Measurements from ENCODE around the gene PCK1. TPM values are rescaled to one million over a fixed set of nuclear protein-coding genes. Genes with fewer than 3 reads are reported as not detected.

The PCK1 gene
- total RNA-seq, 1 experiment from 2014 or later, result not detected

- Histone ChIP-seq H2BK15ac (ENCODE audit: low read depth, low read length) (no peak overlapping the region), H4K8ac (replicated peaks; ENCODE audit: insufficient read length, low read depth, low read length) (no peak overlapping the region), H3K18ac (ENCODE audit: insufficient read length, low read depth, low read length) (no peak overlapping the region), H4K5ac (ENCODE audit: insufficient read length, low read depth, low read length) (no peak overlapping the region), H3K4ac (ENCODE audit: low read depth, low read length) (no peak overlapping the region), H3K27me3 (ENCODE audit: insufficient read depth, low read length) (no peaks in the 10 kb centered on the region; the same call in 1 of the 2 replicates), H4K20me1 (ENCODE audit: control insufficient read depth, insufficient read depth, insufficient read length) (no peaks in the 10 kb centered on the region), H3K79me1 (ENCODE audit: insufficient read depth, low read depth, low read length, poor library complexity, severe bottlenecking) (no peaks in the 10 kb centered on the region), H3K14ac (ENCODE audit: insufficient read depth, low read length) (no peak overlapping the region), H3K23me2 (ENCODE audit: insufficient read length, low read depth, low read length, poor library complexity, severe bottlenecking) (no peaks in the 10 kb centered on the region), H3K9me3 (ENCODE audit: control insufficient read depth, low read depth, low read length) (no peaks in the 10 kb centered on the region), H3T11ph (ENCODE audit: low read length) (no peak overlapping the region), H3K56ac (ENCODE audit: insufficient read length, low read depth, low read length) (no peak overlapping the region), H3K27ac (ENCODE audit: insufficient read length, low read depth, low read length) (no peak overlapping the region), H2BK5ac (ENCODE audit: insufficient read length, low read length) (no peak overlapping the region), H4K91ac (ENCODE audit: insufficient read length, low read depth, low read length) (no peak overlapping the region), H2AK5ac (ENCODE audit: insufficient read length, low read length) (no peak overlapping the region), H3K4me2 (ENCODE audit: insufficient read depth, insufficient read length, low read length) (no peak overlapping the region), H2BK20ac (ENCODE audit: low read depth, low read length, poor library complexity, severe bottlenecking) (no peak overlapping the region), H2AFZ (ENCODE audit: low read length) (no peak overlapping the region), H3K23ac (ENCODE audit: insufficient read length, low read depth, low read length) (no peak overlapping the region), H3K9ac (ENCODE audit: extremely low read depth, insufficient read length, low read length) (no peak overlapping the region), H3K4me1 (ENCODE audit: insufficient read depth, low read length) (no peaks in the 10 kb centered on the region), H3K79me2 (ENCODE audit: insufficient read depth, low read length) (no peaks in the 10 kb centered on the region), H2BK120ac (ENCODE audit: low read depth, low read length, poor library complexity, severe bottlenecking) (no peak overlapping the region), H2BK12ac (ENCODE audit: insufficient read length, low read depth, low read length) (no peak overlapping the region)
- WGBS (ENCODE audit: extremely low coverage, insufficient read length, low lambda C conversion rate), result no CpG with 5 or more reads among the region's 21 CpGs
- Mint-ChIP-seq H3K27ac (no peak overlapping the region), H3K36me3 (ENCODE audit: insufficient read depth in 1 of 3, low read depth in 3 of 3) (no peaks in the 10 kb centered on the region), H3K4me1 (peaks cover 14 to 16% of the 10 kb centered on the region in 2 experiments), H3K27me3 (ENCODE audit: low read depth) (peaks cover 9% of the 10 kb centered on the region), H3K9me3 (no peaks in the 10 kb centered on the region; a peak in 1 of 5 replicates), H3K4me3 (no peak overlapping the region)
- DNase-seq, result no peak
- no peak for TF ChIP-seq CTCF (conservative IDR thresholded peaks at IDR 0.05)
Measured at GRCh38 chr20:57548177-57549058, 12.5 kb upstream of the PCK1 start.

Measured in H9 (cell line).